GM21737 (cell line): ENCODE measurements around the gene SYPL2.

Experiments used
- ATAC-seq: cut with Tn5 transposase; IDR thresholded peaks from one replicate; pipeline ENCODE4 v1.9.1; 2021; ENCODE audit warnings: mild to moderate bottlenecking, moderate library complexity; ENCODE audit not compliant: unreplicated experiment

SYPL2 gene

GRCh38 chr1:109513110-109513710, 46.9 kb downstream of the SYPL2 start:
- ATAC-seq: no peak

GRCh38 chr1:109514846-109515245, 48.5 kb downstream of the SYPL2 start:
- ATAC-seq: no peak

GRCh38 chr1:109516872-109517271, 50.5 kb downstream of the SYPL2 start:
- no peak for ATAC-seq

GRCh38 chr1:109517337-109517736, 51.0 kb downstream of the SYPL2 start:
- ATAC-seq: no peak

GRCh38 chr1:109521002-109521951, 54.9 kb downstream of the SYPL2 start:
- ATAC-seq: no peak

GRCh38 chr1:109522026-109522425, 55.7 kb downstream of the SYPL2 start:
- ATAC-seq: no peak

GRCh38 chr1:109523706-109524105, 57.4 kb downstream of the SYPL2 start:
- no peak for ATAC-seq

GRCh38 chr1:109527098-109527811, 60.9 kb downstream of the SYPL2 start:
- ATAC-seq: no peak

GRCh38 chr1:109527846-109528695, 61.7 kb downstream of the SYPL2 start:
- no peak for ATAC-seq

- no peak for ATAC-seq
Observed at GRCh38 chr1:109528712-109529111, 62.4 kb downstream of the SYPL2 start.

GRCh38 chr1:109529881-109530456, 63.6 kb downstream of the SYPL2 start:
- no peak for ATAC-seq

GRCh38 chr1:109530457-109531087, 64.2 kb downstream of the SYPL2 start:
- no peak for ATAC-seq

- ATAC-seq: no peak
Observed at GRCh38 chr1:109531380-109531779, 65.0 kb downstream of the SYPL2 start.
